ENCODE measurements around the gene TMEM243. TPM values are rescaled to one million over a fixed set of nuclear protein-coding genes. Genes with fewer than 3 reads are reported as not detected.

TMEM243 gene
- total and polyA plus RNA-seq, 2 of the 13 experiments (the other 11 are each of a cell fraction or from before 2014, with no cell fraction given): 25.1 to 31.2 TPM

- TF ChIP-seq ZMYM2 (CRISPR knock-in tag; IDR thresholded peaks at IDR 0.05) (no peak), ZNF614 (CRISPR knock-in tag; IDR thresholded peaks at IDR 0.05; ENCODE audit: borderline replicate concordance) (no peak), ZNF562 (CRISPR knock-in tag; IDR thresholded peaks at IDR 0.05; ENCODE audit: borderline replicate concordance) (no peak), PAF1 (CRISPR knock-in tag; IDR thresholded peaks at IDR 0.05) (no peak), PLRG1 (conservative IDR thresholded peaks at IDR 0.05) (no peak), ZNF431 (CRISPR knock-in tag; IDR thresholded peaks at IDR 0.05; ENCODE audit: borderline replicate concordance, low read depth) (no peak), NR1H2 (CRISPR knock-in tag; IDR thresholded peaks at IDR 0.05; ENCODE audit: borderline replicate concordance, low read depth) (peak; percentile 23; the same call in 1 of the 2 replicates), REST (IDR thresholded peaks at IDR 0.05; ENCODE audit: borderline replicate concordance in 1 of 2, low read depth in 1 of 2, low read length in 2 of 2) (no peak), ZNF121 (CRISPR knock-in tag; IDR thresholded peaks at IDR 0.05) (no peak), ZNF737 (CRISPR knock-in tag; IDR thresholded peaks at IDR 0.05; ENCODE audit: borderline replicate concordance) (no peak), PHF8 (CRISPR knock-in tag; IDR thresholded peaks at IDR 0.05) (no peak), BATF2 (CRISPR knock-in tag; IDR thresholded peaks at IDR 0.05) (no peak), TBX2 (CRISPR knock-in tag; IDR thresholded peaks at IDR 0.05; ENCODE audit: borderline replicate concordance) (0 out of 2 replicates have a peak, but pooled peaks have one; percentile 5), ZNF839 (CRISPR knock-in tag; IDR thresholded peaks at IDR 0.05; ENCODE audit: borderline replicate concordance) (no peak), NR0B2 (CRISPR knock-in tag; IDR thresholded peaks at IDR 0.05) (peak; percentile 30; the same call in 1 of the 2 replicates), CENPBD1 (CRISPR knock-in tag; IDR thresholded peaks at IDR 0.05; ENCODE audit: borderline replicate concordance, low read depth) (no peak), FUBP1 (CRISPR knock-in tag; IDR thresholded peaks at IDR 0.05; ENCODE audit: borderline replicate concordance) (no peak), ZNF44 (CRISPR knock-in tag; IDR thresholded peaks at IDR 0.05) (no peak), ZNF777 (CRISPR knock-in tag; IDR thresholded peaks at IDR 0.05) (no peak), ZNF275 (CRISPR knock-in tag; IDR thresholded peaks at IDR 0.05; ENCODE audit: borderline replicate concordance) (peak; percentile 20; the same call in 1 of the 2 replicates), AKAP8 (CRISPR knock-in tag; IDR thresholded peaks at IDR 0.05) (no peak), ASH2L (IDR thresholded peaks at IDR 0.05; ENCODE audit: insufficient read length, low read depth, low read length) (no peak)
These were observed at the start of gene TMEM243 (continued) for GRCh38 chr7:87219545-87220025.
